Effector memory CD4-positive, alpha-beta T cell (primary cell): ENCODE measurements around the gene MAP1S.

Experiments used
- DNase-seq, 3 donors: peaks; one replicate each; pipeline ENCODE4 v3.0.0-alpha.2; 2020
- H3K27ac ChIP-seq: 2 replicates; pipeline ENCODE4 v1.7.0; 2013; ENCODE audit warnings: mild to moderate bottlenecking, low read length, moderate library complexity; ENCODE audit not compliant: insufficient read depth, poor library complexity, severe bottlenecking
- H3K27me3 ChIP-seq: replicated peaks from 2 replicates; pipeline ENCODE4 v1.7.0; 2013; ENCODE audit warnings: mild to moderate bottlenecking, low read length; ENCODE audit not compliant: insufficient read depth, control insufficient read depth, poor library complexity, severe bottlenecking
- H3K36me3 ChIP-seq: 2 replicates; pipeline ENCODE4 v1.7.0; 2013; ENCODE audit warnings: mild to moderate bottlenecking, low read length, moderate library complexity; ENCODE audit not compliant: control insufficient read depth, insufficient read depth
- H3K4me1 ChIP-seq: 2 replicates; pipeline ENCODE4 v1.7.0; 2013; ENCODE audit warnings: low read length, mild to moderate bottlenecking; ENCODE audit not compliant: control insufficient read depth, insufficient read depth, poor library complexity, severe bottlenecking
- H3K4me3 ChIP-seq: 2 replicates; pipeline ENCODE4 v1.7.0; 2013; ENCODE audit warnings: low read length, low read depth, mild to moderate bottlenecking; ENCODE audit not compliant: insufficient read depth, poor library complexity, severe bottlenecking
- H3K9me3 ChIP-seq: 2 replicates; pipeline ENCODE4 v1.7.0; 2013; ENCODE audit warnings: mild to moderate bottlenecking, low read length, moderate library complexity; ENCODE audit not compliant: control insufficient read depth

Gene MAP1S

GRCh38 chr19:17749912-17750317, 30.6 kb downstream of the MAP1S start:
- H3K27ac ChIP-seq = peak overlapping the region; percentile 53
- peaks cover 44% of the 10 kb centered on the region for H3K4me1 ChIP-seq
- no peak for DNase-seq

GRCh38 chr19:17751103-17751911, 32.0 kb downstream of the MAP1S start, which contains the start of gene FCHO1:
Gene FCHO1, plus strand, starts transcription at chr19:17751477. Its CDS starts 3,688 bp downstream, at chr19:17755165.
- Histone ChIP-seq H3K4me3 (peak within 1 kb of the TSS; percentile 56), H3K27me3 (no peaks in the 10 kb centered on the region), H3K36me3 (peaks cover 24% of the 10 kb centered on the region), H3K27ac (peak within 1 kb of the TSS; percentile 85), H3K4me1 (peaks cover 55% of the 10 kb centered on the region), H3K9me3 (no peaks in the 10 kb centered on the region)
- DNase-seq = peak; percentile 78 to 83 (median 80)

More at GRCh38 chr19:17749912-17750317, 30.6 kb downstream of the MAP1S start:
- Histone ChIP-seq H3K27me3 (no peaks in the 10 kb centered on the region), H3K4me3 (peak overlapping the region; percentile 56), H3K36me3 (peaks cover 11% of the 10 kb centered on the region), H3K9me3 (no peaks in the 10 kb centered on the region)

- no peaks in the 10 kb centered on the region for H3K27me3 ChIP-seq
- H3K9me3 ChIP-seq = no peaks in the 10 kb centered on the region
- no peak for DNase-seq
- peaks cover 29% of the 10 kb centered on the region for H3K36me3 ChIP-seq
- H3K4me1 ChIP-seq = peaks cover 55% of the 10 kb centered on the region
- peak overlapping the region; percentile 85 for H3K27ac ChIP-seq
- H3K4me3 ChIP-seq = peak overlapping the region; percentile 56
Measured at GRCh38 chr19:17751912-17752273, 32.6 kb downstream of the MAP1S start.

- peaks cover 34% of the 10 kb centered on the region for H3K36me3 ChIP-seq
- no peak overlapping the region for H3K4me3 ChIP-seq
Measured at GRCh38 chr19:17752865-17753639, 33.8 kb downstream of the MAP1S start.

GRCh38 chr19:17753976-17754375, 34.7 kb downstream of the MAP1S start:
- Histone ChIP-seq H3K36me3 (peaks cover 37% of the 10 kb centered on the region), H3K27ac (no peak overlapping the region), H3K9me3 (no peaks in the 10 kb centered on the region), H3K4me3 (no peak overlapping the region), H3K27me3 (no peaks in the 10 kb centered on the region), H3K4me1 (peaks cover 44% of the 10 kb centered on the region)
- DNase-seq = no peak

More at GRCh38 chr19:17752865-17753639, 33.8 kb downstream of the MAP1S start:
- no peak for DNase-seq
- H3K9me3 ChIP-seq = no peaks in the 10 kb centered on the region
- H3K27me3 ChIP-seq = no peaks in the 10 kb centered on the region
- peaks cover 52% of the 10 kb centered on the region for H3K4me1 ChIP-seq
- H3K27ac ChIP-seq = no peak overlapping the region

- DNase-seq = no peak
- H3K27me3 ChIP-seq = no peaks in the 10 kb centered on the region
- peaks cover 35% of the 10 kb centered on the region for H3K4me1 ChIP-seq
- H3K9me3 ChIP-seq = no peaks in the 10 kb centered on the region
- no peak overlapping the region for H3K4me3 ChIP-seq
- no peak overlapping the region for H3K27ac ChIP-seq
- peaks cover 37% of the 10 kb centered on the region for H3K36me3 ChIP-seq
Measured at GRCh38 chr19:17754634-17755442, 35.6 kb downstream of the MAP1S start.

- DNase-seq = no peak
- no peaks in the 10 kb centered on the region for H3K27me3 ChIP-seq
- H3K9me3 ChIP-seq = no peaks in the 10 kb centered on the region
- no peak overlapping the region for H3K4me3 ChIP-seq
- peaks cover 37% of the 10 kb centered on the region for H3K36me3 ChIP-seq
- peaks cover 32% of the 10 kb centered on the region for H3K4me1 ChIP-seq
- peak overlapping the region; percentile 34 for H3K27ac ChIP-seq
Measured at GRCh38 chr19:17755443-17755890, 36.2 kb downstream of the MAP1S start.

- H3K4me3 ChIP-seq = no peak overlapping the region
- H3K4me1 ChIP-seq = peaks cover 30% of the 10 kb centered on the region
- peak overlapping the region; percentile 34 for H3K27ac ChIP-seq
- DNase-seq = peak in 1 of 3 donors; percentile 26
- H3K9me3 ChIP-seq = no peaks in the 10 kb centered on the region
- peaks cover 37% of the 10 kb centered on the region for H3K36me3 ChIP-seq
- no peaks in the 10 kb centered on the region for H3K27me3 ChIP-seq
Measured at GRCh38 chr19:17755977-17756670, 36.8 kb downstream of the MAP1S start.

GRCh38 chr19:17757125-17757524, 37.8 kb downstream of the MAP1S start:
- no peaks in the 10 kb centered on the region for H3K27me3 ChIP-seq
- H3K4me3 ChIP-seq = no peak overlapping the region
- H3K9me3 ChIP-seq = no peaks in the 10 kb centered on the region
- no peak overlapping the region for H3K27ac ChIP-seq
- peaks cover 37% of the 10 kb centered on the region for H3K36me3 ChIP-seq
- no peak for DNase-seq
- H3K4me1 ChIP-seq = peaks cover 22% of the 10 kb centered on the region
